Hematopoietic multipotent progenitor cell treated with erythropoietin and hydrocortisone succinate and interleukin-3 and kit ligand, for 15 days (in vitro differentiated cells): ENCODE results near the gene TRAPPC12.
A peak's percentile ranks its signal among the peaks of the same experiment; 100 is the strongest.
"Not testable (repeated sequence)": the region's sequence is repeated elsewhere in the genome, so short reads cannot be mapped to it uniquely, and the experiment has no call there.

Source experiments
- DNase-seq: peaks from one replicate; pipeline ENCODE4 v3.0.0-alpha.2; 2015; ENCODE audit warnings: low spot score

The TRAPPC12 gene

DNA sequence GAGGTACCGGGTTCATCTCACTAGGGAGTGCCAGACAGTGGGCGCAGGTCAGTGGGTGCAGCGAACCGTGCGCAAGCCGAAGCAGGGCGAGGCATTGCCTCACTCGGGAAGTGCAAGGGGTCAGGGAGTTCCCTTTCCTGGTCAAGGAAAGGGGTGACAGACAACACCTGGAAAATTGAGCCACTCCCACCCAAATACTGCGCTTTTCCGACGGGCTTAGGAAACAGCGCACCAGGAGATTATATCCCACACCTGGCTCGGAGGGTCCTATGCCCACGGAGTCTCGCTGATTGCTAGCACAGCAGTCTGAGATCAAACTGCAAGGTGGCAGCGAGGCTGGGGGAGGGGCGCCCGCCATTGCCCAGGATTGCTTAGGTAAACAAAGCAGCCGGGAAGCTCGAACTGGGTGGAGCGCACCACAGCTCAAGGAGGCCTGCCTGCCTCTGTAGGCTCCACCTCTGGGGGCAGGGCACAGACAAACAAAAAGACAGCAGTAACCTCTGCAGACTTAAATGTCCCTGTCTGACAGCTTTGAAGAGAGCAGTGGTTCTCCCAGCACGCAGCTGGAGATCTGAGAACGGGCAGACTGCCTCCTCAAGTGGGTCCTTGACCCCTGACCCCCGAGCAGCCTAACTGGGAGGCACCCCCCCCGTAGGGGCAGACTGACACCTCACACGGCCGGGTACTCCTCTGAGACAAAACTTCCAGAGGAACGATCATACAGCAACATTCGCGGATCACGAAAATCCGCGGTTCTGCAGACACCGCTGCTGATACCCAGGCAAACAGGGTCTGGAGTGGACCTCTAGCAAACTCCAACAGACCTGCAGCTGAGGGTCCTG lies 9.9 kb upstream of the TRAPPC12 start:
- not testable (repeated sequence) for DNase-seq

DNA sequence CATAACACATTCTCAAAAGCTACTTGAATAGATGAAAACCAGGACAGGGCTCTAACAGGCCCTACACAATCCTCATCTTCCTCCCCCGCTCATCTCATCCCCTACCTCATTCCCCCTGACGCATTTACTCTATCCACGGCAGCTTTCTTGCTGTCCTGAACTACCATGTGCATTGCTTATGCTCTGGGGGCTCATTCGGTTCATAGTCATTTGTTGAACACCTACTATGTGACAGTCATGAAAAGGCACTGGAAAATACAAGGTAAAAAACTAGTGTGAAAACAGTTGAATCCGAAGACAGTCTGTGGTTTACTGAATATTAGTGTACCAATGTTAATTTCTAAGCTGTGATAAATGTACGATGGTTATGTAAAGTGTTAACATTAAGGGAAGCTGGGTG lies 2.7 kb upstream of the TRAPPC12 start:
- DNase-seq = no peak

DNA sequence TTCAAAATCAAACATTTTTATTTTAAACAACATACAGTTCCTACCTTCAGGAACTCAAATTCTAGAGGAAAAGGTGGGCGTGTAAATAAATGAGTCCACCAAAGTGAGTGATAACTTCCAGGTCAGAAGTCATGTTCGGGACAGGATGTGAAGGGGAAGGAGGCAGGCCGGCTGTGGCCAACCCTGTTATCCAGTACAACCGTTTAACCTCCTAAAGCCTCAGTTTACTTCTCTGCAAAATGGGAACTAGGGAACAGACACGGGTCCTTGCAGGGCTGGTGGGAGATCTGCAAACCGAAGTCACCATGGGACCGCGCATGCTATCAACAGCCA lies 2.2 kb upstream of the TRAPPC12 start:
- DNase-seq = peak; percentile 22

DNA sequence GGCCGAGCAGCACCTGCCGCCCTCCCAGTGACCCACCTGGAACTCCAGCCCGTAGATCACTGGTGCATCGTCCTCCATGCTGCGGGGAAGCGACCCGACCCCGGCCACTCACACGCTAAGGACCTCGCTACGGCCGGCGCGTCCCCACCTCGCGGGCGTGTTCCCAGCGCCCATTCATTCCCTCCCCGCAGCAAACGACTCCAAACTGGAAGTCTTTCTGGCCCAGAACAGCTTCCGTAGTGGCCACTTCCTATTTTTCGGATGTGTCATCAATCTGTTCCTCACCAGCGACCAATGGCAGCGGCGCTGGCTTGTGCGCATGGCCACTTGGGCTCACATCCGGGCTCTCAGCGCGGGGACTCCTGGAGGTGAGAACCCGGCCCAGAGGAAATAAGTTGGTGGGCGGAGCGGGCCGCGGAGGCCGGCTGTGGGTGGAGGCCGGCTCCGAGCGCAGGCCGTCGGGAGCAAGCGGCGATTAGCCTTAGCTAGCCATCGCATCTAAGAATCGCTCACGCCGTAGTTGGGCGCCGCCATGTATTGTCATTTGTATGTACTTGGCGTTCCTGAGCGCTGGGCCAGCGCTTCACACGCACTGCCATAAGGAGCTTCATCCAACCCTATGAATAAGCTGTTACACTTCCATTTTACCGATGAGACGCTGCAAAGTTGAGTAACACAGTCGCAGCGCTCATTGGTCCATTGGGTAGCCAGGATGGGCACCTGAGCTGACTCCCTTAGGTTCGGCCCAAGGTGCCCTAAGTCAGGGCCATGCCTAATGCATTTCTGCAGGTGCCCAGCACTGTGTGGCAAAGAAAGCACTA lies 1.7 kb upstream of the TRAPPC12 start, which contains the start of gene EIPR1:
EIPR1 (minus strand) TSS at position 207 of the 821 bp plus-strand sequence; CDS start at position 78, 129 bp downstream.
- DNase-seq = peak; percentile 93

DNA sequence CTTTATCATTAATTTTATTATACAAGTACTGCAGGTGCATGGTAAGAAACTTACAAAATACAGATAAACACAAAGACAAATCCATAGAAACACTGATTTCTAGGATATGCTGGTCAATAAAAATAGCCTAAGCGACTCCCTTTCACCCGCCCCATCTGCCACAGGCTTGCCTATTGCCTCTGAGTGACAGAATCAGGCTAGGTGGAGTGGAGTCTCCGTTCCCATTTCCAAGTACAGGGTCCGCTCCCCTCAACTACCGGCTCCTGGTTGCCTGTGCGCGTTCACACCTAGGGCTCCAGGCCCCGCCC lies 201 bp upstream of the TRAPPC12 start:
- no peak for DNase-seq

DNA sequence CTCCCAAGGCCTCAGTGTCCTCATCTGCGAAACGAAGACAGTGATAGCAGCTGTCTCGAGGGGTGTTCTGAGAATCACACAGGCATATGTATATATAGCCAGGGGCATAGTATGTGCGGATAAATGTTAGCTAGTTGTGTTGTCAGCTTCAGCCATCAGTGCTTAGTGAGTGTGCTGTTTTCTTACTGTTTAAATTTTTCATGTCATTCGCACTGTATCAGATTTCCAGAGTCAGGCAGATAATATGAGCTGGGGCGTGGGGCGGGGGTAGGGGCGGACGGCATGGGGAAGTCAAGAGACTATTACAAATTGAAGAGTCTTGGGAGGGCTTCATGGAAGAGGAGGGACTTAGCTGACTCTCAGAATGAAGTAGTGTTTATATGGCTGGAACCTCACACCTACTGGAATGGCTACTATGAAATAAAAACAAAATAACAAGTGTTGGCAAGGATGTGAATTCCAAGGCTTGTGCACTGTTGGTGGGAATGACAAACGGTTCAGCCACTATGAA lies 7.0 kb downstream of the TRAPPC12 start:
- no peak for DNase-seq

DNA sequence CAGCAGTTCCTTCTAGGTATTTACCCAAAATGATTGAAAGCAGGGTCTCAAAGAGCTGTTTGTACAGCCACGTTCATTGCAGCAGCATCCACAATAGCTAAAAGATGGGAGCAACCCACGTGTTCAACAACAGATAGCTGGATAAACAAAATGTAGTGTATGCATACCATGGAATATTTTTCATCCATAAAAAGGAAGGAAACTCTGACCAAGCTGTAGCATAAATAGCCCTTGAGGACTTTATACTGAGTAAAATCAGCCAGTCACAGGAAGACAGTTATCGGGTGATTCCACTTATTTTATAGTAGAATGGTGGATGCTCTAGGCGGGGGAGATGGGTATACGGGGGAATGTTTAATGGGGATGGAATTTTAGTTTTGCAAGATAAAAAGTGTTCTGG lies 7.5 kb downstream of the TRAPPC12 start:
- DNase-seq = no peak

DNA sequence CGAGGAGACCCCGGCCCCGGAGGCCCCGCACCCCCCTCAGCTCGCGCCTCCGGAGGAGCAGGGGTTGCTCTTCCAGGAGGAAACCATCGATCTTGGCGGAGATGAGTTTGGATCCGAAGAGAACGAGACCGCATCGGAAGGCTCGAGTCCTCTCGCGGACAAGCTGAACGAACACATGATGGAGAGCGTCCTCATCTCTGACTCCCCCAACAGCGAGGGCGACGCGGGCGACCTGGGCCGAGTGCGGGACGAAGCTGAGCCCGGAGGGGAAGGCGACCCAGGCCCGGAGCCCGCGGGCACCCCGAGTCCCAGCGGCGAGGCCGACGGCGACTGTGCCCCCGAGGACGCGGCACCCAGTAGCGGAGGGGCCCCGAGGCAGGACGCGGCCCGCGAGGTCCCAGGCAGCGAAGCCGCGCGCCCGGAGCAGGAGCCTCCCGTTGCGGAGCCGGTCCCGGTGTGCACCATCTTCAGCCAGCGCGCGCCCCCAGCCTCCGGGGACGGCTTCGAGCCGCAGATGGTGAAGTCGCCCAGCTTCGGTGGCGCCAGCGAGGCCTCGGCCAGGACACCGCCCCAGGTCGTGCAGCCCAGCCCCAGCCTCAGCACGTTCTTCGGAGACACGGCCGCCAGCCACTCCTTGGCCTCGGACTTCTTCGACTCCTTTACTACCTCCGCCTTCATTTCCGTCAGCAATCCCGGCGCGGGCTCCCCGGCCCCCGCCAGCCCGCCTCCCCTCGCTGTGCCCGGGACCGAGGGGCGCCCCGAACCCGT lies 8.3 kb downstream of the TRAPPC12 start:
- no peak for DNase-seq

DNA sequence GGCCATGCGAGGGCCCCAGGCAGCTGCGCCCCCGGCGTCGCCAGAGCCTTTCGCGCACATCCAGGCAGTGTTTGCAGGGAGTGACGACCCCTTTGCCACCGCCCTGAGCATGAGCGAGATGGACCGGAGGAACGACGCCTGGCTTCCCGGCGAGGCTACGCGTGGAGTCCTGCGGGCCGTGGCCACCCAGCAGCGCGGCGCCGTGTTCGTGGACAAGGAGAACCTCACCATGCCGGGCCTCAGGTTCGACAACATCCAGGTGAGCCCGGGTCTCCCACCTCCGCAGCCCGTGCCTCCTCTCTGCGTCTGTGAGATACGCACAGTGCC lies 8.9 kb downstream of the TRAPPC12 start:
- DNase-seq = no peak

DNA sequence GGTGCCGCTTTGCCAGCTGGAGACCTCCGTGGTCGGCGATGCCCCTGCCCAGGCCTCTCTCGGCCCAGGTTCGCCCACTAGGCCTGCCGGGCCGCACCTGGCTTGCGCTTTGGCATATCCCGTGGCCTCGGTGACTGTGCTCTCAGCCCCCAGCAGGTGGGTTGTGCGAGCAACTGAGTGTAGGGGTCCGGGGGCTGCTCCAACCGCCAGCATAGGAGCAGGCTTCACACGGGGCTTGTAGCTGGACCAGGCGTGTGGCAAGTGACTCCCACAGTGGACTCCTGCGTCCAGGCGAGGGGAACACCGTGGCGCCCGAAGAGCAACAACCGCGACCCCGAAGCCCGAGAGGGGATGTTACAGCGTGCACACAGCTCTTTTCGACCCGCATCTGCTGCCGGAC lies 9.7 kb downstream of the TRAPPC12 start:
- no peak for DNase-seq

DNA sequence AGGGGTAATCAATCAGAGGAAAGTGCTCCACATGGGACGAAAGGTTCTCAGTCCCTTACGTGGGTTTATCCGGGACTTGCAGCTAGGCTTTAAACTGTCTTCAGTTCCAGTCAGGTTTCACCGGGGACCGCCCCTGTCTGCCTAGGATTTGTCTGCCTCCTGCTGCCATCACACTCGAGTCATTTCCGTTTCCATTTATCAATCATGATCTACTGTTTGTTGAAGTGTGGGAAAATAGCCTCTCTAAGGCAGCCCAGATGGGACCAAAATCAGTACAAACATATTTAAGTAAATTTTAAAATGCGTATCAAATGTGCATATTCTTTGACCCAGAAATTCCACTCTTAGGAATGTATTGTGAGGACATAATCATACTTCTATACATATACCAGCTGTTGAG lies 10.5 kb downstream of the TRAPPC12 start:
- DNase-seq = no peak

DNA sequence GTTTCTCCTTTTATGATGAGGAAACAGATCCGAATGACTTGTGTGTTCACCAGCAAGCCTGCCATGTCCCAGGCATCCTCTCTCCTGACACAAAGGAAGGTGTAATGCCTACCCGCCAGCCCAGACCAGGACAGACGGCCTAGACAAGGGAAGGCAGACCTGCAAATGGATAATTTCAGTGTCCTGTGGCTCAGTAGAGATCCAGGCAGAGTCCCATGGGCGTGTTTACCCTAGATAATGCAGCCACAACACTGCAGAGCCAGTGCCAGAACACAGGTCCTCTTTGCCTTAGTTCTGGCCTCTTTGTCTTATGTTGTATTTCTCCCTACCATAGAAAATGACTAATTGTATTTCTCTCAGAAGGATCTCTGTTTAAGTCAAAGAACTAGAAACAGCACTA lies 12.7 kb downstream of the TRAPPC12 start:
- no peak for DNase-seq

DNA sequence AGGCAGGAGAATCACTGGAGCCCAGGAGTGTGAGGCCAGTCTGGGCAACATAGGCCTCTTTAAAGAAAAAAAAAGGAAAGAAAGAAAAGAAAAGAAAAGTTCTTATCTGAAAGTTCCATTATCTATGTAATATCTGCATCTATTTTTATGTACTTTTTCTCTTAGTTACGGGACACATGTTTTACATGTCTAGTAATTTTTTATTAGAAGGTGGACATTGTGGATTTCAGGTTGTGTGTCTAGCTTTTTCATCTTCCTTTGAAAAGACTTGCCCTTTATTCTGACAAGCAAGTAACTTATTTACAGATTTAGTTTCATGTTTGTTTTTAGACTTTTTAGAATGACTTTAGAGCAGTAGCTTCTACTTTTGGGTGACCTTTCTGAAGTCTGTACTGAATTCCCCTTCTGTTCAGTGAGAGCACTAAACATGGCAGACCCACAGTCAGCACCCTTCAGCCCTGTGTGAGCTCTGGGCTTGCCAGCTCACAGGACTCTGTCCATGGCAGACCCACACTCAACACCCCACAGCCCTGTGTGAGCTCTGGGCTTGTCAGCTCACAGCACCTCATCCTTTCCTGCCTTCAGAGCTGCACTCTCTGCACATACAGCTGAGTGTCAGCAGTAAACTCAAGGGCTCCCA lies 17.5 kb downstream of the TRAPPC12 start:
- DNase-seq = no peak

DNA sequence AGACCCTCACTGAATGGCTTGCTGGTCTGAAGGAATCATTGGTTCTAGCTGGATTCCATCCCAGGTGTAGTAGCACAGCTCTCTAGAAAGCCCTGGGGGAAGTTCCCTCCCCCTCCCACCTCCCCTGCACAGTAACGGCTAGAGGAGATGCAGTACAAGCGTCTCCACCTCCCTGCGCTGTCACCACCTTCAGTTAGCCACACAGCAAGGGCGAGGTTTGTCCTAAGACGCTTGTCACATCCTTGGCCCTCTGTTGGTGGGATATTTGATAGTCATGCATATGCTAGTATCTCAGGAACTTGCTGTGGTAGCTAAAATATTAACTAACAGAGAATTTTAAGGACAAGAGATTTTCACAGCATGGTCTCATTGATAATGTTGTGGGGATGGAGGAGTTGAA lies 19.4 kb downstream of the TRAPPC12 start:
- DNase-seq = no peak

DNA sequence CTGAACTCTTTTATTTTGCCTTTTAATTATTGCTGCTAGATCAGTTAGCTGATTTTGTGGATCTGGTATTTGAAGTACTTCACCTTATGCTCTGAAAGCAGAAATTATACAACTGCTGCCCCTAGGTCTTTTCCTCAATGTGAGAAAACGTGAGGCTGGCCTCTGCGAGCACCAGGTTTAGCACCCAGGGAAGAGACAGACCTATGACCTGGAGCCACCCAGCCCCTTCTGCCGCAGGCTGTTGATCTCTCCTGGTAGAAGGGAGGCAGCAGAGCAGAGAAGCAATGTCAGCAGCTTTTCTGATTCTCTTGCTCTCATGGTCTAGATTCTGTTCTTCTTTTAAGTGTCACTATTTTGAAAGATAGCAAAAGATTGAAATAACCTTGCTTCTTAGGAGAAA lies 19.9 kb downstream of the TRAPPC12 start:
- DNase-seq = no peak

DNA sequence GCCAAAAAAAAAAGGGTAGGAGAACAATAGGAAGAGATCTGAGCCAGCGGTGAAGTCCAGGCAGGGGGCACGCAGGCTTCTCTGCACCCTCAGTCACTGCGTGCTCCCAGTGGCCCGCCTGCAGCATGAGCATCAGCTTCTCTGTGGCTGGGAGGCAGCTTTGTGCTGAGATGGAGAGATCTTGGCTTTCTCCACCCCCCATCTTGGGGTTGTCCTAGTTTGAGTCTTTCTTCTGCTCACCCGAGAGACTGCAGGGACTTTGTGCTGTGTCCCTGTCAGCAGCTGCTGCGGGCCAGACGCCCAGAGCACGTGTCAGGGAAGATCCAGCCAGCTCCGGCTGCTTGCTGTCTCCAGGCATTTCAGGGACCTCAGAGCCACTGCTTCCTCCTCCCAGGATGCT lies 20.3 kb downstream of the TRAPPC12 start:
- no peak for DNase-seq

DNA sequence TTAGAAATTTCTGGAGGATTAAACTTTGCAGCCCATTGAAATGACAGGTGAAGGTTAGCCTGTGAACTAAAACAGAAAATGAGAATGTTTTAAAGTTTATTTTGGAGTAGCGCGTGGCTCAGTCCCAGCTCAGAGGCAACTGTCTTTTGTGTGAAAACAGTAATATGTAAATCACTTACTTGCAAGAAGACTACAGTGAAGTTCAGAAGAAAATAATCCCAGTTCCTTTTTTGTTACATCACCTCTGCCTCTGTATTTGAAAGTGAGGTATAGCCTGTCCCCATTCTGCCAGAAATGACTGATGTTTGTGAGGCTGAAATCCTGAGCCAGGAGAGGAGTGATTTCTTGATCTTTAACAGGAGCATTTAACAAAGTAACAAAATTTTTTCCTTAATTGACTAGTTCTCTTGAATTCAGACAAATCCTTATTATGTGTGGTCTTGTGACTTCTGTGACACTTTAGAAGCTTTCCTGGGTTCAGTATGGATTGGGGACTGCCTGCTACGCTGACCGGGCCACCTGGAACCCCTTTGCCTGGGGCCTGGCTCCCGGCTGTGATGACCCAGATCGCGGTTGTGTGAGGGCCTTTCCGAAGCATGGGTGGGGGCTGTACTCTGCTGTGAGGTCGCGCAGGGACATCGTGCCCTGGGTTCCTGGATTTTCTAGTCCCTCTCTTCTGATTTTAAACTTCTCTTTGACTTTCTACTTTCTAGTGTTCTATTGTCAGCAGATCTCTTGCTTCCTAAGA lies 24.3 kb downstream of the TRAPPC12 start:
- DNase-seq = no peak

DNA sequence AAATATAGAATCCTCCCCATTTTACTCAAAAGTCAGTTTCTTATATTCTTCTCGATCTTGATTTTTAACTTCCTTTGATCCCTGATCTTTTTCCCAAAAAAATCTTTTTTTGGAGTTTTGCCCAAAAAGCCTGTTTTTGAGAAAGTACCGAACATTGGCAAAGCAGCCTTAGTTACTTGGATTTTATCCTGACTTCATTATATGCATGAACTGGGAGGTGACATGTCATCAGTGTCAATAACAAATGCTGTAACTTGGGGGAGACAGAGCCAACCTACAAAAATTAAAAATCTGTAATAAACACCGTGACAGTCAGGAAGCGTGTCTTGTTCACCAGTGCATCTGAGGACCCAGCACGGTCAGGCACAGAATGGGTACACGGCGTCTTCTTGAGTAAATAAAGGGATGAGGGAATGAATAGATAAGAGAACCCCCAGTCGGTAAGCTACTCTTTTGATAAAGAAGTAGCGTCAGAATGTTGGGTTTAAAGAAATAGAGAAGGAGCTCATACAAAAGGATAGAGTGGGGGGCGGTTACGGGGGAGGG lies 24.9 kb downstream of the TRAPPC12 start:
- no peak for DNase-seq

DNA sequence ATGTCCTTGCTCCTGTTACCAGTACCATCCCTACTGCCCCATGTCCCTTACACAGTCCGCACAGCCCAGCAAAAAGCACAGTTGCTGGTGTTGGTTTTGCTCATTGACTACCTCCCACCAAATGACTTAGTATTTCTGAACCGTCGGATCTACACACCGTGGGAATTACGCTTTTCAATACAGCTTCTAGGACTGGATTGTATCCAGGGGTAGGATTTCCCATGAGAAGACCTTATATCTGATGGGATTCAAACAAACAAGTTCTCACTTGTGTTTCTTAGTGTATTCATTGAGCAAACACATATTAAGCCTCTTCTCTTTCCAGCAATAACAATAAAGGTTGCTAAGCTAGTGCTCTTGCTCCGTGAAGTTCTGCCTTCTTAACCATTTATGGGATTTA lies 25.8 kb downstream of the TRAPPC12 start:
- DNase-seq = no peak

DNA sequence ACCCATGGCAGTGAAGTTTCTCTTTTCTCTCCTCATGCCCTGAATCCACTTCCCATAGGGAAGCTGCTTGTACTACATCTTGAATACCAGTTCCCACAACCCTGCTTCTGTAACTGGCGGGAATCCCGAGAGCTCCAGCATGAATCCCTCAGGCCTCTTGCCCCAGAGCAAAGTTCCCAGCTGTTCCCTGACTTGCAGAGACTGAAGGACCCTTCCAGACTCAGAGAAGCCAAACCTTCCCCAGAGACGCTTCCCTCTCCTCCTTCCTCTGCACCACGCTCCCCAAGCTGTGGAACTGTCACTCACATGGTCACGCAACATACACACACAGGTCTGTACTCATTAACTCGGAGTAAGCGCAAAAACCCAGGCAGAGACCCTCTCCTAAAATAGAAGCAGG lies 26.4 kb downstream of the TRAPPC12 start:
- no peak for DNase-seq

DNA sequence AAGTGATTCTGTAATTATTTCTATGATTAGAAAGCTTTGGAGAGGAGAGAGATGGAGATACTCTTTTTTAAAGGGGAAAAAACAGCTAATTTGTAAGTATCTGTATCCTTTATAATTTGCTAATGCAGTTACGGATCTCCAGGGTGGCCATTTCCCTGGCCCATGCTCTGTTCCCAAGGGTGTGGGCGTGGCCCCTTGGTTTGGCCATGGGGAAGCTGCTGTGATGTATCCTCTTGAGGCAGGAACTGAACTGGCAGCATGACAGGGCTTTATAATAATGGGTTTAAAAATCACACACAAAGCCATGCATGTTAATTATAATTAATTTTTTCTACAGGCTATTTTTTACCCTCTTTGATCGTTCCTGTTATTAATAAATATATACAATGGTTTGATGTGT lies 27.0 kb downstream of the TRAPPC12 start:
- no peak for DNase-seq
